ENCODE measurements around the gene RCAN2.

The RCAN2 gene

DNA sequence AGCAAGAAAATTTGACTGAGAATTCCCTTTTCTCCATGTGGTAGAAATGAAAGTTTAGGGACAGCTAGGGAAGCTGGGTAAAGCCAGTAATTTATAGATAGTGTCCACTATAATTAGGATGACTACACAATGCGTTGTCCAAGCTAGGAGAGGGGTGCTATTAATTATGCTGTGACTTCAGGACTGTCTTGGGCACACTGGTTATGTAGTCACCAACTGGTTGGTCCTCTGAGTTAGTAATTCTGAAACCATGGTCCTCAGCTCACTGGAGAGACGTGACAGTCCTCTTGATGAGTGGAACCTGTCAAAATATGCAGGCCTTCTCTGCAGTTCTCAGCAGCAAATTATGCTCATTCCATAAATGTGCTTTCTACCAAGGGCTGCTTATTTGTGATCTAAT is 225.9 kb downstream of the RCAN2 start:
- in situ Hi-C loops (cut with MboI; ENCODE audit: low sequenced_read_pairs): no loop called here

DNA sequence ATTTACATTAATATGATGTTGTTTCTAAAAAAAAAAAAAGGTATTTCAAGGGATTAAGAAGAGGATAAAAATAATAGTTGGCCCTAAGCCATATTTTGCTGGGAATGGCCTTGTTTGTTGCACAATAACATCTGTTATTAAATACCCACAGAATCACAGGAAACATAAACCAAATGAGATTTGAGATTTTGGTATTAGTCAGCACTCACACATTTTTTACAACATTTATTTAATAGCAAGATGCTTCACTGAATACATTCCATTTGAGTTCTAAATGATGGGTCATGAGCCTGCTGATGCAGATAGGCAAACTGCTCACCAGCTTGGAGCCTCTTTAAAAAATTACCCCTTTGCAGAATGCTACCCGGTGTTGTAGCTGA is 227.6 kb downstream of the RCAN2 start:
- in situ Hi-C loops (cut with MboI; ENCODE audit: low sequenced_read_pairs): no loop called here

DNA sequence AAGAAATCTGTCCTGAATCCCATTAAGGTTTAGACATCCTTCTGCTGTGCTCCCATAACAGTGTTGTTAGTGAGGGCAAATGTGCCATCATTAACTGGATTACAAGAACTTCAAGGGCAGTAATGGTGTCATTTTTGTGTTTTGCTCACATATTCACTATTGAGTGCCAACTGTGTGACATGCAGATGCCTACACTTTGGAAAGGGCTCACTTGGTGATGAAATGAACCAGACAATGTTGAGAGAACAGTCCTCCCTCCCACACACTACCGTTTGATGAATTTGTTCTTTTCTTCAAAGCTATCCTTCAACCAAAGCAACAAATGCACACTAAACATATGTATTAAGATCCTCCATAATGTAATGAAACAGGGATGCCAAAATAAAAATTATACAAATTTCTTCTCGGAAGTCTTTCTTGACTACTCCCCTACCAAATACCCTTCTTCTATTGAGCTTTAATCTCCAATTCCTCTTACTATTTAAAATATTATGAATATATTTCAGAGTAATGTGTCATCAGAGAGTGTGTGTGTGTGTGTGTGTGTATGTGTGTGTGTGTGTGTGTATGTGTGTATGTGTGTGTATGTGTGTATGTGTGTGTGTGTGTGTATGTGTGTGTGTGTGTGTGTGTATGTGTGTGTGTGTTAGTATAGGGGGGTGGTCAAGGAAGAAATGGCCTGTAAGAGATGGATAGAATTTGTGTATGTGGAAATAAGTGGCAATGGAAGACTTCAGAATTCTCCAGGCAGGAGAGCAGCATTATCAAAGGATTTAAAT is 228.1 kb downstream of the RCAN2 start:
- in situ Hi-C loops (cut with MboI; ENCODE audit: low sequenced_read_pairs): no loop called here

DNA sequence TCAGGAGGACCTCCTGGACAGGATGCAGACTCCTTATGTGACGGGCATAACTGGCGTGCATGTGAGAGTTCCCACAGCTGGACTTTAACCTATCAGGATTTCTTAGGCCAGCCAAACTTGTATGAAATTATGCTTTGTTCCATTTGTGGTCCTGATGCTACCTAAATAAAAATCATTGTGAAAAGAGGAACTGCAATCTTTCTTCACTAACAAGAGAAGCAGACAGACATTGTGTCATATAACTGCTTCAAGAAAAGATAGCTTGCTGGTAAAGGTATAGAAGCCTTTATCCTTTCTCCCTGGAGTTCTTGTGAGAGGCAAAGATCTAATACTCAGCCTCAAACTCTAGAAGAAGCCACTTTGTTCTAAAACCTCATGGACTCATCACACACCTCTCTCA is 233.0 kb downstream of the RCAN2 start:
- in situ Hi-C loops (cut with MboI; ENCODE audit: low sequenced_read_pairs): no loop called here

DNA sequence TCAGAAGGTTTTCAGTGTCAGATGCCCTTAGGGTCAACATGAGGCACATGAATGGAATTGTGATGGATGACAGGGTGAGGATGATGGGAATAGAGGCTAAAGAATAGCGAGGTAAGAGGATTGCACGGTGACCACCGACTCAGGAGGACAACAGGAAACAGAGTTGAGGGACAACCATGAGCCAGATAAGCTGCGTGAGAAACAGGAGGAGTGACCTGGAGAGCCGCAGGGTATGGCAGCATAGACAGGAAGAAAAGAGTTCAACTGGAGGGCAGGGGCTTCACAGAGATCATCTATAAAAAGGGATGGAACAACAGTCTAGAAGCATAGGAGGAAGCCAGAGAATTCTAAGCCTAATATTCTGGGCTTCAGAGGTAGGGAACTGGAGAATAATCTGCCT is 235.7 kb downstream of the RCAN2 start:
- in situ Hi-C loops (cut with MboI; ENCODE audit: low sequenced_read_pairs): no loop called here

DNA sequence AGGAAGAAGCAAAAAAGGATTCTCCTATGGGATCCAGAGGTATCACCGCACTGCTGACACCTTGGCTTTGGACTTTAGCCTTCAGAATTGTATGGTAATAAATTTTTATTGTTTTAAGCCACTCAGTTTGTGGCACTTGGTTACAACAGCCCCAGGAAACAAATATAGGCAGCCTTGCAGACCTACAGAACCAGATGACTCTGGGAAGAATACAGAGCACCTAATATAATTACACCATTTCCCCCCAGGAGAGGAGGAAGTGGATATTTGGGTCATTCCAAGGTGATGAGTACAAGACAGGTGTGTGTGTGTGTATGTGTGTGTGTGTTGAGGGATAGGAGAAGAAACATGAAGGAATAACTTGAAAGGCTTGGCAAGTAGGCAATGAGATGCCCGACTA is 236.3 kb downstream of the RCAN2 start:
- in situ Hi-C loops (cut with MboI; ENCODE audit: low sequenced_read_pairs): no loop called here

DNA sequence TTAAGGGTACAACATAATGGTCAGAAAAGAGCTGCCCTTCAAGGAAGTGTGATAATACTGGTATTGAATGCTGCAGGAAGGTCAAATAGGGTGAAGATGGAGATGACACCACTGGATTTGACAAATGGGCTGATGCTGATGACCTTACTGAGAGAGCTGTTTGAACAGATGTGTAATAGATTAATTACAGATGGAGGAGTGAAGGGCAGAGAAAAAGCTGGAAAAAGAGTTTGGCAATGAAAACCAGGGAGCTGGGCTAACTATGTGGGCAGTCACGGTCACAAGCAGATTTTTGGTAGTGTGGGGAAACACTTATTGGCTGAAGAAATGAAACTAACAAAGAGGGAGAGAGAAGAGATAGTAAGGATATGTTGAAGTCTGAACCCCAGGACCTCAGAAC is 236.9 kb downstream of the RCAN2 start:
- in situ Hi-C loops (cut with MboI; ENCODE audit: low sequenced_read_pairs): no loop called here

DNA sequence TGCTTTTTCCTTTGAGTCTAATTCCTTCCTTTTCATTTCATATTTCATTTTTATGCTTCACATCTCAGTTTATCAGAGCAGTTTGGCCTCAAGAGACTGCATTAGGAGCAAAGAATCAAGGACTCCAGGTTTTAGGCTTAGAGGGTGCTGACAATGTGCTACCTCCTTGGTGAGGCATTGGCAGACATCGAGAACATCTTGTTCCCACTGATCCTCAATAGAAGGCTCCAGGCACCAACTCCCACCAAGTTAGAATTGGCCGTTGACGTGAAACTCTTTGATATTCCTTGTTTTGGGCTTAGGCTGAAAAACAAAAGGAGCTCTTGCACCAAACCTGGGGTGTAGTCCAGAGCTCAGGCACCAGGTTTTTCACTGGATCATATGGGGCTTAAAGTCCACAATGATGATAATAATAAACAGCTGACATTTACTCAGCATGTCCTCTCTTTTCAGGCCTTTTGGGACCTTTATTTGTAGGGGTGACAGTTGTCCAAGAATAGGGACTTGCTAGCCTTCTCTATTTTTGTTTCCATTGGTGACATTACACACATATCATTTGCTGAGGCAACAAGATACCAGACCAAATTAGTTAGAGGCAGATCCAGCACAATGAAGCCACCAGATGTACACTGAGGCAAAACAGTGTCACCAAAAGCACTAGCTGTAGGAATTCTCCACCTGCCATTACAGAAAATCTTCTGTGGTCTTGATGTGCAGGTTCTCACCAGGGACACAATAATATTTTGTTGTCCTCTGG is 239.5 kb downstream of the RCAN2 start:
- in situ Hi-C loops (cut with MboI; ENCODE audit: low sequenced_read_pairs): no loop called here

DNA sequence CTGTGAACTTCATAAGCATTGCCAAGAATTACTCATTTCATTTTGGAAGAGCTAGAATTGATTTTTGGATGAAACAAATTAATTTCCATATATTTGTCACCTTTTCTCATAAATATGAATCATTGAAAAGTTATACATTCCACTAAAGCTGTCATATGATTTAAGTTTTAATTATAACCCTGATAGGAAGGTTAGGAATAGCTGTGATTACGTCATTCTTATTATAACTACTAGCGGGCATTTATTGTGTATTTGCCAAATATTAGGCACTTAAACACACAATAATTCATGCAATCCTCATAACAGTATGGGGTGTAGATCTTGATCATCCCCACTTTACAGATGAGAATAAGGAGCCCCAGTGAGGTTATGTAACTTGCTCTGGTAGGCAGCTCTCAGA is 243.1 kb downstream of the RCAN2 start:
- in situ Hi-C loops (cut with MboI; ENCODE audit: low sequenced_read_pairs): no loop called here

DNA sequence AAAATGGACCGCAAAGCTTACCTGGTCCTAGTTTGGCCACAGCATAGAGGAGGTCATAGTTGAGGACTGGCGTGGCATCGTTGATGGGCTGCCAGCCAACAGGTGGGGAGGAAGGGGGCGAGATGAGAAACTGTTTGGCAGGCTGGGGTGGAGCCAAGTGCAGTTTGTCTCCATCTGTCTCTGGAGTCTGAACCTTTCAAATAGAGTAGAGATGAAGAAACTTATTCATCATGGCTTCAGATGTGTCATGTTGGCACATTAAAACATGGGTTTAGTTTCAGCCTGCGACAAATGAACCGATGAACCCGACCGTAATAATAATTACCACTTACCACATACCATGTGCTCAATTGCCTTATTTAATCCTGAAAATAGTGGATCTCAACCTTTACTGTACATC is 244.5 kb downstream of the RCAN2 start:
- in situ Hi-C loops (cut with MboI; ENCODE audit: low sequenced_read_pairs): no loop called here

DNA sequence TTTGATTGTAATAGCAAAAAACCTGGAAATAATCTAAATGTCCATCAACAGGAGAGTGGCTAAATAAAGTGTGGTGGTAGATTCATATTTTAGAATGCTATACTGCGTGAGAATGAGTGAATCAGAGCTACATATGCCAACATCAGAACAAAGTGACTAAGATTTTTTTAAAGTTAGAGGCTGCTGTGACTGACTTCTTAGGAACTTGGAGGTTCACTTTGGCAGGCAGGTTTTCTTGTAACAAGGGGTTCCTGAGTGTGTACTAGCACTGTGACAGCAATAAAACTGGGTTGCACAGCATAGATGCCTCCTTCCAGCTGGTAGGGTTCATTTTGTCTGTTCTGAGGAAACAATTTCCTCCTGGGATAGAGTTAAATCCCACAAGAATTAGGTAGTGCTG is 245.2 kb downstream of the RCAN2 start:
- in situ Hi-C loops (cut with MboI; ENCODE audit: low sequenced_read_pairs): no loop called here

DNA sequence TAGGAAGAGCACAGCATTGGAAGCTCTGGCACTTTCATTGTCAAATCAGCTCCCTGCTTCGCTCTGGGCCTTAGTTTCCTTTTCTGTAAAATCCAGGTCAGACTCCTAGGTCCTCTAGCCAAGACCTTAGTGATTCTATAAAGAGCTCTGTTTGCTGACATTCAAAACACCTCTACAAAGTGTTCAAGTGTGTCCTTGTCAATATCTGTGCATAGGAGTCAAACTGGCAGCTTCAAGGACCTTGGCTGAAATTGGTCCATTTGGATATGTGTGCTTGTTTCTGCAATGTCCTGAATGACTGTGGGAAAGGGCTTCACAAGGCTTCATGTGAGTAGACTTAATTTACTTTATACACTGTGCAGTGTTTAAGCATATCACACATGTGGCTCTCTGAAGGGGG is 246.6 kb downstream of the RCAN2 start:
- in situ Hi-C loops (cut with MboI; ENCODE audit: low sequenced_read_pairs): no loop called here

DNA sequence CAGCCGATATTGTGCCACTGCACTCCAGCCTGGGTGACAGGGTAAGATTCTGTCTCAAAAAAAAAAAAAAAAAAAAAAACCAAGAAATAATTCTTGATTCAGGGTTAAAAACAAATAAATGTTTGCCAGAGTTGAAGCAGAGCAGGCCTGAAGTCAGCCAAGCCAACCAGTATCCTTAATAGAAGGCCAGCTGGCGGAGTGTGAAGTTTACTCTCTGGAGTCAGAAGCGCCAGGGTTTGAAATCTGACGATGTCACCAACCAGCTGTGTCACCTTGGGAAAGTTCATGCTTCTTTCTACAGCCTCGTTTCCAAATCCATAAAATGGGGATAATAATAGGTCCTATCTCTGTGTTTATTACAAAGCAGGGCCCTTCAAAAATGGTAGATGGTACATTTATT is 247.5 kb downstream of the RCAN2 start:
- in situ Hi-C loops (cut with MboI; ENCODE audit: low sequenced_read_pairs): no loop called here

DNA sequence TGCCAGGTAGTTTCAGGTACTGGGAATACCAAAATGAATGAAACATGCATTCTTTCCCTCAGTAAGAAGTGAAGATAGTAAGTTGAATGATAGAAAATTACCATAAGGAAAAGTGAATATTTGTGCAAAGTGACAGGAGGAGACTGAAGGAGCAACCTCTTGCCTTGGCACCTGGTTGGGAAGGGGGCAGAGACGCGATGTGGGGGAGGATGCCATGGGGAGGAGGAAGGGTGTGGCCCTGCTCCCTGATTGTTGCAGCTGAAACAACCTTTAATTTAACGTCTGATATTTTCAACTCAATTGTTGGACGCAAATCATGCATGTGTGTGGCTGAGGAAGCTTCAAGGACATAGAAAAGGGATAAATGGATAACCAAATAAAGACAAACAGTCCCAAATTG is 248.3 kb downstream of the RCAN2 start:
- in situ Hi-C loops (cut with MboI; ENCODE audit: low sequenced_read_pairs): no loop called here

DNA sequence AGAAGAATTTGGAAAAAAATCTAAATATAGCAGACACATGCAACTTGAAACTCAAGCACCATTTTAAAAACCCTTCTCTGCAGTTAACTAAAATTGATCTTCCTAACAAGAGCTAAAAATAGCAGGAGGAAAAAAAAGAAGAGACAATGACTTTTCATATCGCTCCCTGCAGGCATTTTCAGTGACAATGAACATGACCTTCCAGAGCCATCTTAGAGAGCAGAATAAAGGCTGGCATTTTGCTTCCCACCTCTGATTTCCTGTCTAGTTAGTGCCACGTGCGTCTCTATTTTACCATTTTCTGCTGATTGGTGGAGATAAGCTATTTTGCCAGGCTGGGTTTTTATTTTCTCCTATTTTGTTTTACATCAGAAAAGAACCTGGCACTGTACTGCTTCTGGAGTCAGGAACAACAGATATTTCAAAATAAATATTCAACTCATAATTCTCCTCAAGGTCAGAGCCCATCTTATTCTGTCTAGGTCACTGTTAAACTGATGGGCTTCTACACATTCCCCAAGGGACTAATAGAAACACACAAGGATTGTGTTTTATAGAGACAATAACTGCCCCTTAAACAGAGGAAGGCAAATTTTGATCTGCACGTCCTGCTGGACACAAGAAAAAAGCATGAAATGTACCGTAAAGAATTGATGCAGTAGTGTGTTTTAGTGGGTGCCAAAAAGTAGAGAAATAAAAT is 250.2 kb downstream of the RCAN2 start:
- in situ Hi-C loops (cut with MboI; ENCODE audit: low sequenced_read_pairs): no loop called here

DNA sequence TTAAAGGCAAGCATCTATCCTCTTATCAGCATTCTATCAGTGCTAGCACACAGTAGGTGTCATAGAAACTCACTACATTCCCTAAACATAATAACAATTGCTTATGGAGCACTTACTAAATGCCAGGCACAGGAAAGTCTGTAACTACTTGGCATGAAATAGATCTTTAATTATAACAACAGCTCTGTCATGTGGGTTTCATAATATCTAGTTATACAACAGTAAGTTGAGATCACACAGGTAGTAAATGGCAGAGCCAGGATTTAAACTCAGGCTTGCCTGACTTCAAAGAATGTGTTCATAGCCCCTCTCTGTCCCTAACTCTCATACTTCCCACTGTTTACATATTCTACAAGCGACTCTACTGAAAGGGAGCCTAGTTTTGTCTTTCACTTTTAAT is 254.5 kb downstream of the RCAN2 start:
- in situ Hi-C loops (cut with MboI; ENCODE audit: low sequenced_read_pairs): no loop called here

DNA sequence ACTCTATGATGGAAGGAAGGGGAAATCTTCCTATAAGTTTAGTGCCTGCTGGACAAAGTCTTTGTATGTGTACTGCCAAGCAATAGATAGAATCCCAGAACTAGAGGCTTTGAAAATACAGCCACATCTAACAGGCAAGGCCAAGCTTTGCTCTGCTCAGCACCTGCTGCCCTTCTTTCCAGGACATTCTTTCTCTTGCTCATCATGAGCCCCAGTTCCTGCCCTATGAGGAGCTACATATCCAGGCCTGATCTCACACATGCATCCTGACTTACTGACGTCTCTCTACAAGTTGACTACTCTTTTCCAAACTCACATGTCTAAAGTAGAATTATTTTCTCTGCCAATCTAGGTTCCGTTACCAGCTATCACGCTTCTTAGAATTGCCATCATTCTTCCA is 256.0 kb downstream of the RCAN2 start:
- in situ Hi-C loops (cut with MboI; ENCODE audit: low sequenced_read_pairs): no loop called here

DNA sequence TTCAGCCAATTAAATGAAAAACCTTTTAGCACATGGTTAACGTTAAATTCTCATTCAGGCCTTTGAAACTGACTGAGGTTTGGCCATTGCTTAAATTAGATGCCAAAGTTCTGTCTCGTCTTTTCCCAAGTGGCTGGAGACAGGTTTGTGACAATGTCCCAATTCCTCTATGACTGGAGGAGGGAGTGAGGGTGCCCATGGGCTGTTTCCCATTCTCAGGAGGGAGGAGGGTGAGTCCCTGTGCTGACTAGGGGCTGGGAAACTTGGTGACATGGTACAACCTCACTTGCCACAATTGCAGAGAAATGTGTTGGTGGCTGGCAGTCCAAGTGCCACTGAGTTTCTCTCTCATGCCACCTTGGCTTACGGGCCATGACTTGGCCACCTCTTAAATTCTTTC is 256.5 kb downstream of the RCAN2 start:
- in situ Hi-C loops (cut with MboI; ENCODE audit: low sequenced_read_pairs): no loop called here

DNA sequence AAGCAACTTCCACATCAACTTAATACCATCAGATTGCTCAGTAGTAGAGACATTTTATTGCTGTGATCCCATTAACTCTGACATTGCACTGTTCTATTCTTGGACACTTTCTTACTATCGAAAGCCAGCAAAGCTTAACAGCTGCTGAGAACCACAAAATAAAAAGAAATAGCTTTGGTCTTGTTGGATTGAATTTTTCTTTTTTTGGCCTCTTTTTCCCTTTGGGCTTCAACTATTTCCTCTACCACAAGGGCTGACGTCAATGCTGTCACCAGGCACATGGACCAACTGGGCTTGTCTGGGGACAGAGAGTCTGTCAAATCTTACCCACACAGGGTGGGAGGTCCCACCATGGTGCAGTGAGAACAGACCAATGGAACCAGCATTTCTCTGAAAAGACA is 257.1 kb downstream of the RCAN2 start:
- in situ Hi-C loops (cut with MboI; ENCODE audit: low sequenced_read_pairs): no loop called here

DNA sequence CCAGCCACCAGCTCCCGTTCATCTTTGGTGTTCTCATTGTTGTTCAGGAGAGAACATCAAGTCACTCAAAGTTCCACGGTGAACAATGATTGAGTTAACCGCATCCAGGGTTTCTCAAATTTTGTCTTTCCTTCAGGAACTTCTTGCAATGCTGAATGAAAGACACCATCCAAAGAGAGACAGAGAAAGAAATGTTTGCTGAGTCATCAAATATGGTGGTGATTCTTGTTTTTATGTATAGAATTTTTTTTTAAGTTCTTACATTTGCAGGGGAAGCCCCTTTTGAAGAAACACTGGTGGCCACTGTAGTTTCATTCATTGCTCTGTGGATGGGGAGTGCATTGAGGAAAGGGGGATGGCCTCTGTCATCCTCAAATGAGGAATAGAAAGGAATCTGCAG is 258.1 kb downstream of the RCAN2 start:
- in situ Hi-C loops (cut with MboI; ENCODE audit: low sequenced_read_pairs): no loop called here

DNA sequence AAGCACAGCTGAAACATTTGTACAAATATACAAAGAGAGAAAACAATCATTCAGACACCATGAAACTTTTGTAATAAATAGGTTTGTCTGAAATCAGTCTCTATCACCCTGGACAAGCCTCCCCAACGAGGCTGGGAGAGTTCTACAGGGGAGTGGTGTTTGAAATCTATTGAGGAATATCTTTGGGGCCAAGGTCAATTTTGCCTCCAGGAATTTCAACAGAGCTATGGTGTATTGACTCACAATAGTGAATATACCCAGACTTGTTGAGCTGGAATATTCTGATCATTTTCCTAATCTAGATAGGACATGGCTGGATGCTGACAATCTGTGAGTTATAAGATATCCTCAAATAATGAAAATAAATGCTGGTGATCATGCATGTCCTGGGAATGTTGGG is 269.0 kb downstream of the RCAN2 start:
- in situ Hi-C loops (cut with MboI; ENCODE audit: low sequenced_read_pairs): no loop called here

DNA sequence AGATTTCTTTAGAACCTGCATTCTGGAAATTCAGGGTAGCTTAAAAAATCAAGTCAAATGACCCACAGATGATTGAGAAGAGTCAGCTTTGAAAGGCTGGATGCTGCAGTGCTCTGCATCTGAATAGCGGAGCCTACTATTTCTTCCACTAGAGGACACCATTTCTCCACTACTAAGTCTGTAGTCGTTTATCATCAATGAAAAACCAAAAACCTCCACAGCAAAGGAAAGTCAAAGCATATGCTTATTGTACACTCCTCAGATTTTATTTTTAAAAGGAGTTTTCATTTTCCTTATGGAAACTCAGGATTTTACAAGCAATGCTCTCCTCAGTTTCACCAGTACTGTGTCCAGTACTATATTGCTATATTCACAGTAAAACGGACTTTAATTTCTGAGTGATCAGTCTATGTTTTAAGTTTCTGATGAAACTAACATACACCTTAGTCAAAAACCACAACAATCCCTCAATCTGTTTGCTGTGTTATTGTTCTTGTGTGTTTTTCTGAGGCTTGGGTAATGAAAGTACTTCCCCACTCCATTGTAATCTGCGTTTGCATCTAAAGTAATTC is 269.9 kb downstream of the RCAN2 start:
- in situ Hi-C loops (cut with MboI; ENCODE audit: low sequenced_read_pairs): no loop called here
